Osteocyte (in vitro differentiated cells): ENCODE measurements around the gene COMMD10. TPM values are rescaled to one million over a fixed set of nuclear protein-coding genes. Genes with fewer than 3 reads are reported as not detected.

Experiments
- DNase-seq: peaks from one replicate; pipeline ENCODE4 v3.0.0; 2021; ENCODE audit warnings: mixed read lengths; ENCODE audit not compliant: unreplicated experiment; ENCODE audit errors: extremely low spot score
- H3K27ac Mint-ChIP-seq: one replicate; pipeline ENCODE4 v1.8.0; 2021; ENCODE audit warnings: mild to moderate bottlenecking, mixed read lengths; ENCODE audit not compliant: unreplicated experiment
- H3K27me3 Mint-ChIP-seq: one replicate; pipeline ENCODE4 v1.8.0; 2021; ENCODE audit warnings: mixed read lengths; ENCODE audit not compliant: unreplicated experiment
- H3K36me3 Mint-ChIP-seq: one replicate; pipeline ENCODE4 v1.8.0; 2021; ENCODE audit warnings: mixed read lengths; ENCODE audit not compliant: unreplicated experiment
- H3K4me1 Mint-ChIP-seq: one replicate; pipeline ENCODE4 v1.8.0; 2021; ENCODE audit warnings: mixed read lengths; ENCODE audit not compliant: unreplicated experiment
- H3K4me3 Mint-ChIP-seq: one replicate; pipeline ENCODE4 v1.8.0; 2021; ENCODE audit warnings: mild to moderate bottlenecking, moderate library complexity, mixed read lengths; ENCODE audit not compliant: unreplicated experiment
- H3K9me3 Mint-ChIP-seq: one replicate; pipeline ENCODE4 v1.8.0; 2021; ENCODE audit warnings: mixed read lengths; ENCODE audit not compliant: unreplicated experiment
- CTCF ChIP-seq: fragments of 200-600 bp; sonication (generic); IDR thresholded peaks from 2 replicates; pipeline ENCODE4 v1.5.0; 2021; ENCODE audit warnings: antibody characterized with exemption, mild to moderate bottlenecking, moderate library complexity
- total RNA-seq: library from RNA; stranded (reverse); gene quantifications from 2 replicates; pipeline ENCODE4 v1.2.1, GENCODE V29; 2021

Gene COMMD10
- total RNA-seq, 1 donor from 2014 or later, result 21.2 TPM

- Mint-ChIP-seq H3K36me3 (peaks cover 1% of the 10 kb centered on the region), H3K4me1 (no peaks in the 10 kb centered on the region), H3K9me3 (no peaks in the 10 kb centered on the region), H3K4me3 (no peak overlapping the region), H3K27ac (no peak overlapping the region), H3K27me3 (no peaks in the 10 kb centered on the region)
- DNase-seq, result no peak
- TF ChIP-seq CTCF, result no peak
These were observed 69.4 kb downstream of the COMMD10 start for GRCh38 chr5:116154252-116154651.

- no peak for DNase-seq
- Mint-ChIP-seq H3K9me3 (no peaks in the 10 kb centered on the region), H3K27me3 (no peaks in the 10 kb centered on the region), H3K36me3 (peaks cover 1% of the 10 kb centered on the region), H3K27ac (no peak overlapping the region), H3K4me1 (no peaks in the 10 kb centered on the region), H3K4me3 (no peak overlapping the region)
- no peak for TF ChIP-seq CTCF
These were observed 70.1 kb downstream of the COMMD10 start for GRCh38 chr5:116154931-116155330.

GRCh38 chr5:116157902-116158301, 73.1 kb downstream of the COMMD10 start:
- no peaks in the 10 kb centered on the region for H3K27me3 Mint-ChIP-seq
- H3K4me1 Mint-ChIP-seq, result no peaks in the 10 kb centered on the region
- no peak overlapping the region for H3K27ac Mint-ChIP-seq
- no peak for DNase-seq
- no peak overlapping the region for H3K4me3 Mint-ChIP-seq
- no peaks in the 10 kb centered on the region for H3K36me3 Mint-ChIP-seq
- no peaks in the 10 kb centered on the region for H3K9me3 Mint-ChIP-seq
- no peak for TF ChIP-seq CTCF

- no peaks in the 10 kb centered on the region for H3K4me1 Mint-ChIP-seq
- H3K4me3 Mint-ChIP-seq, result no peak overlapping the region
- no peak for TF ChIP-seq CTCF
- H3K27me3 Mint-ChIP-seq, result no peaks in the 10 kb centered on the region
- DNase-seq, result no peak
- H3K9me3 Mint-ChIP-seq, result no peaks in the 10 kb centered on the region
- no peaks in the 10 kb centered on the region for H3K36me3 Mint-ChIP-seq
- no peak overlapping the region for H3K27ac Mint-ChIP-seq
These were observed 74.2 kb downstream of the COMMD10 start for GRCh38 chr5:116159006-116159405.

GRCh38 chr5:116174111-116174510, 89.3 kb downstream of the COMMD10 start:
- Mint-ChIP-seq H3K9me3 (peaks cover 22% of the 10 kb centered on the region), H3K4me1 (no peaks in the 10 kb centered on the region), H3K27me3 (no peaks in the 10 kb centered on the region), H3K27ac (no peak overlapping the region), H3K36me3 (peaks cover 7% of the 10 kb centered on the region), H3K4me3 (no peak overlapping the region)
- no peak for DNase-seq
- TF ChIP-seq CTCF, result no peak
